HG03565 (cell line): ENCODE results near the gene BRI3.

ENCODE experiments used
- ATAC-seq: cut with Tn5 transposase; IDR thresholded peaks from one replicate; pipeline ENCODE4 v1.9.1; 2021; ENCODE audit warnings: mild to moderate bottlenecking, moderate library complexity; ENCODE audit not compliant: unreplicated experiment

The BRI3 gene

DNA sequence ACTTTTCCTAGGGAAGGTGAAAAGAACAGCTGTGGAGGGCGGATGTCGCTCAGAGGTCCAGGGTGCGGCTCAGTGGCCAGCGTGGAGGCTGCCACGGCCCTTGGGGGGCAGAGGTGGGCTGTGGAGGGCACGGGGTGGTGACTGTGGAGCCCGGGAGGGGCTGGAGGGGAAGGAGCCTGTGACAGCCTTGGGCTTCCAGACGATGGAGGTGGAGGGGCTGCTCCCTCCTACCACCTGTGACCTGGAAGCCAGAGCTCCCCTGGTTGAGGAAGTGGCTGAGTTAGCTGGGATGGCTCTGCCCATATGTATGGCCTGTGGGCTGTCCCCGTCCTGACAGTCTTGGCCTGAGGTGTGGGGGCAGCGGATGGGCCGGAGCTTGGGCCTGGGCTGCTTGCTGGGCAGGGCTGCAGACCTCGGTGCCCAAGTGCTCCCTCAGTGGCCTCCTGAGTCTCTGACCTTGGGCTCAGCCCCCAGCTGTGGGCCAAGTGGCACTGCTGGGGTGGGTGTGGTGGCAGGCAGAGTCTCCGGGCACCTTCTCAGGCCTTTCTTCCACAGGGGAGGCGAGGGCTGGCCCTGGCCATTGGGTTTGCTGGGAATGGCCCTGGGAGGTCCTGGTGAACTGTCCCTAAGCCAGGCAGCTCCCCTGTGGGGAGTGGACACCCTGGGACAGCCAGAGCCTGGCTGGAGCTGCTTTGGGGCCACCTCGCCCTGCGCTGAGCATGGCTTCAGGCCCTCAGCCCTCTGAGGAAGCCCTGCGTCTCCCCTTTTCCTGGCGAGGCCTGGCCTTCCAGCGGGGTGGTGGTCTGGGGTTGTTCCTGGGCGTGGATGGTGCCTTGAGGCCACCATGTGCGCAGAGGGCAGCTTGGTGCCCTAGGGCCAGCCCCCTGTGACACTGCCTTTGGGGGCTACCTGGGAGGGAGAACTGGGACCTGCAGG is 3.9 kb downstream of the BRI3 start:
- ATAC-seq: no peak

DNA sequence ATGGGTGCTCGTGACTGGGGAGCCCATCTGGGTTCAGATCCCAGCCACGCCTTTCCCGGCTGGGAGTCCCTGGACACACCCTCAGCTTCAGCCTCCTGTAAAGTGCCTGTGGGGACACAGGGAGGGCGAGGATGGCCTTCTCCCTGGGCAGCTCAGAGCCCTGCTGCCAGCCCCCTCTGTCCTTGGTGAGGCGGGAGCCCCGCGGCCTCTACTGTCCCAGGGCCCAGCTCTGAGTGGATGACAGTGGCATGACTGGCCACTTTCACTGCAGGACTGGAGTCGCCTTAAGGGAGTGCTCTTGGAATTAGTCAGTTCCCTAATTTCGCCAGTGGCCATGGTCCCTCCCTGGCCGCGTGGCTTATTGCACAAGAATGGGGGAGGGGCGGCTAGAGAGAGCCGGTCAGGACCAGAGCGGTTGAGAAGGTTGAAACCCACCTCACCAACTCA is 4.6 kb downstream of the BRI3 start:
- no peak for ATAC-seq

DNA sequence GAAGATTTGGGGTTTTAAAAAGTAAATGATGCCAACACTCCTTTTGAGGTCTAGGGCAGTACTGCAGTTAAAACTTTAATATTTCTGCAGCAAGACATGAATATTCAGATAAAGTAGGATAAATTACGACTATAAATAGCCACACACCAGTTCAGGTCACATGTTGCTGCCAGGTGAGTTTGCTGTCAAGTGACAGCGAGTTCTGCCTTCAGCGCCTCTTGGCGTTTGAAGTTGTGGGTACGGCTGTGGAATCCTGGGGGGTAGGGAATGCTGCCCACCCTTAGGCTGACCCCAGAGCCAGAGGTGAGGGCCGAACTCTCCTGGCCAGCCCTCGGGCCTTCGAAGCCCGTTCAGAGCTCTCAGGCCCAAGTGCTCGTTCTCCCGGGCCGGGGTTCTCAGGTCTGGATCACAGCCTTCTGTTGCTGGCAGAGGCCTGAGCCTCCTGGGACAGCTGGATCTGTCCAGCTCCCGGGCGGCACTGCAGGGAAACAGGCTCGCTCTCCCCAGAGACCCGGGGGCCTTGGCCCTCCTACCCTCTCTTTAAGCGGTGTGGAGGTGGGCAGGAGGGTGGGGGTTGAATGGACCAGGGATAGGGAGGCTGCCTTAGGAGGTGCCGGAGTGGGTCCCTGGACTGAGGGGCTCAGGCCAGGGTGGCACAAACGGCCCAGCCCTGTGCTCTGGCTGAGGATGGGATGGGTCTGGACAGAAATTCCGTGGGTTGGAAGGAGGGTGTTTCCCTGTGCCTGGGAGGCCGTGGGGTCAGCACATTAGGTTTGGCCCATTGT is 5.4 kb downstream of the BRI3 start:
- no peak for ATAC-seq

DNA sequence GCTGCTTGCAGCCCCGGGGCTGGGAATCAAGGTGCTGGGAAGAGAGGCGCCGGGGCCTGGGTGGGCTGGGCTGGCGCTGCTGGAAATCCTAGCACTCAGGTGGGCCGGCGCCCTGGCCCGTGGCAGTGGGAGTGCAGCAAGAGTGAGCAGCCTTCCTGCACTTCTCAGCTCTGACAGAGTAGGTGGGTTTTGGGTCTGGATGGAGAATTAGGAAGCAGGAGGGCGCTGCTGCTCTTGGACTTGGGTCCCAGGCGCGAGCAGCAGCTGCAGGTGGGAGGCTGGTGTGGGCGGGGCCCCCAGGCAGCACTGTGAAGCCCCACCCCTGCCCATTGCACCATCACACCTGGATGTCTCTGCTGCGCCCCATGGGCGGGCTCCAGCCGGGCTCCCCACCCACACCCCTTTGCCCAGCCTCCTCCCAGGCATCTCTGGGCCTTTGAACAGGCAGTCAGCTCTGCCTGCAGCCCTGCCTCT is 6.0 kb downstream of the BRI3 start:
- ATAC-seq: no peak

DNA sequence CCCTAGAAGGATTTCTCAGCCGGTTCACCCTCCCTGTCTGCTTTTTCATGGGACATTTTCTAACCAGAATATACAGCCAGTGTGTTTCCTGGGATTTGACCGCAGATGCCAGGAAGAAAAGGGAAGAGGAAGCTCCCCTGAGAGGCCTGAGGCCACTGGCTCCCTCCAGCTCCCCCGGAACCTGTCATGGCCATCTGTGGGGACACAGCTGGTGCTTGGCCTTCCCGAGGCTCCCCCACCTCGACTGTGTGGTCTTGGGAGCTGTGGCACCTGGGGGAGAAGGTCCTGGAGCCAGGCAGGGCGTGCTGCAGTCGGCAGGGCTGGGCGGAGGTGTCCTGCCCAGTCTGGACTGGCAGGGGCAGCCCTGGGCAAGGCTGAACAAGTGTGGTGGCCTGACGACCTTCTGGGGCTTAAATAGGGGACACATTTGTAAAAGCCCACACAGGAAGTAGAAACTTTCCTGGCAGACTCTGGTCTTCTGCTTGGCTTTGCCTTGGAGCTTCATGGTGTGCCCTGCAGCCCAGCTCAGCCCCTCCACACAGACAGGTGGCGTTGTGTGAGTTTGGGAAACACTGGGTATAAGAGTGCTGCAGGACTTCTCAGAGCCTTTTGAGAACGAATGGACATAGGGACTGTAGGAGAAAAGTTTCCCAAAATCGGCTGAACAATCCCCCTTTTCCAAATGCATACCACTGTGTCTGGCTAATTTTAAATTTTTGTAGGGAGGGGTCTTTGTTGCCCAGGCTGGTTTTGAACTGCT is 6.8 kb downstream of the BRI3 start:
- no peak for ATAC-seq

DNA sequence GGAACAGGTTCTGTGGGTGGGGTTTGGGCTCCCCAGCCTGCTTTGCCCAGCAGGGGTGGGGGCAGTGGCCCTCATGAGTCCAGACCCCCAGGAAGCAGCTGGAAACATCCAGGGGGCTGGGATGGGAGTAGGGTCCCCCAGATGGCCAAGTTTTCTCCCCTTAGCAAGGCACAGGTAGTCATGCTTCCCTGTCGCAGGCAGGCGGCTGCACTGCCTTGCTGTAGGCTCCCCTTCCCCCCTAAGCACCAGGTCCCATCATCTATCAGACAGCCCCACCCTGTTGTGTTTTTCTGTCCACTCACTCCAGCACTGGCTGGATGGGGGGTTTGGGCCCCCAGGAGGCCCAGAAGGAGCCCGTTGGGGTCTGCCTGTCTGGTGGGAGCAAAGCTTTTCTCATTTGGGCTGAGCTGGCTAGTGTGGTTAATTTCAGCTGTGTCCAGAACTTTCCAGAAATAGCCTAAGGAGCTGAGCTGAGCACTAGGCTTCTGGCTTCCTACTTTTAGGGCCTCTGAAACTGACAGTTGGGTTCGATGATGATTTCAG is 7.9 kb downstream of the BRI3 start:
- ATAC-seq: no peak

DNA sequence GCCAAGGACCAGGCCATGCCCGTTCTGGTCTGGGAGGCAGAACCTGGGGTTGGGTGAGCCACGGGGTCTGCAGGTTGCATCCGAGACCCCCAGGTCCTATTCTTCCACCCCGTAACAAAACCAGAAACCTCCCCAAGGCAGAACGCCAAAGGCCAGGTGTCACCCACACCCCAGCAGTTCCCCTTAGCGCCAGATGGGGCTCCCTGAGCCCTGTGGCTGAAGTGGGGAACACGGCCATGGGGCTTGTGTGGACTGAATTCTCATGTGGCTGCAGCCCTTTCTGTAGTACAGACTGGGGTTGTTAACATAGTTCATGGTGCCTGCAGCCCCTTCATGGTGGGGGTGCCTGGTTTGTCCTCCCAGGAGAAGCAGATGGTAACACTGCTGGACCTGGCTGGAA is 10.2 kb downstream of the BRI3 start:
- ATAC-seq: no peak

DNA sequence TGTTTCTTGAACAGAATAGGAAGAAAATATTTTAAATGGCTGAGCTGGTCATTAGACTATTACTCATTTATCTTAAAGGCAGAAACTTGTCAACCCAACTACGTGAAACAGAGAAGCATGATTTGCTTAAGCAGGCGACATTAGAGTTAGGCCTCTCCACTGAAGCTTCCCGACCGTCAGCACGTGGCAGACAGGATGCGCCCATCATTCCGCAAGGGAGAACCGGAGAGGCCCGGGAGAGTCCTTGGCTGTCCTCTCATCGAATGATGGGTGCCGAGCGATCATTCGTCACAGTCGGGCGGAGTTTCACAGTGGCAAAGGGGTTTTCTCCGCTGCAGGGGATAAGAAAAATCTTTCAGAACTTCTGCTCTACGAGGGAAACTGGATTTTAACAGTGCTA is 11.8 kb downstream of the BRI3 start:
- ATAC-seq: no peak

DNA sequence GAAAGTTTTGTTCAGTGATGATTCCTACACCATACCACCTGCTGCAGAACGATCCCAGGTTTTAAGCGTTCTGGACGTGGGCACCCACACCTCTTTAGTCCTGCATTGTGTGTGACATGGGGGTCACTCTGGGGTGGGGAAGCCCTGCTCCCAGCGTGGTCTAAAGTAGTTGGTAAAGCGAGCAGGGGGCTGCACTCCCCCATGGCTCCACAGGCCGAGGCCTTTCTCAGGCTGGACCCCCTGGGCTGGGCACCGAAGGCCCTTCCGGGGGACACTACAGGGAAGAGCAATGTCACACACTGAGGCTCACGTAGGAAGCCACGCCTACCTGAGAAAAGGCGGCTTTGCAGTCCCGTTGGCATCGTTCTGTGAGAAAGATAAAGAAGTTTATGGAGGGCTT is 12.3 kb downstream of the BRI3 start:
- no peak for ATAC-seq

DNA sequence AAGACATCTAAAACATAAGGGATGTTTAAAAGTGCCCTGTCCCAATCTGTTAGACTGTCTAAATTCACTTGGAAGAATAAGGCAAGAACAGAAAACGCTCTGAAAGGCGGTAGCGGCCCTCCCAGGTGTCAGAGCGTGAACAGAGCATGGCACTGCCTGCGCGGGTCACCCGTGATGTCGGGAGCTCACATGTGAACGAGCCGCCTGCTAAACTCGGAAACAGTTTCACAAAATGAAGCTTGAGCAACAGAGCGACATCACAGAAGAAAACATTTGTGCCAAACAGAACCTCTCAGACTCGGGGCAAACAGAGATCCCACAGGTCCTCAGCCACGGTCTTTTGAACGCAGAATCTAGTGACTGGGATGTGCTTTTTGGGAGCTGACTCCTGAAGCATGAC is 12.8 kb downstream of the BRI3 start:
- no peak for ATAC-seq

DNA sequence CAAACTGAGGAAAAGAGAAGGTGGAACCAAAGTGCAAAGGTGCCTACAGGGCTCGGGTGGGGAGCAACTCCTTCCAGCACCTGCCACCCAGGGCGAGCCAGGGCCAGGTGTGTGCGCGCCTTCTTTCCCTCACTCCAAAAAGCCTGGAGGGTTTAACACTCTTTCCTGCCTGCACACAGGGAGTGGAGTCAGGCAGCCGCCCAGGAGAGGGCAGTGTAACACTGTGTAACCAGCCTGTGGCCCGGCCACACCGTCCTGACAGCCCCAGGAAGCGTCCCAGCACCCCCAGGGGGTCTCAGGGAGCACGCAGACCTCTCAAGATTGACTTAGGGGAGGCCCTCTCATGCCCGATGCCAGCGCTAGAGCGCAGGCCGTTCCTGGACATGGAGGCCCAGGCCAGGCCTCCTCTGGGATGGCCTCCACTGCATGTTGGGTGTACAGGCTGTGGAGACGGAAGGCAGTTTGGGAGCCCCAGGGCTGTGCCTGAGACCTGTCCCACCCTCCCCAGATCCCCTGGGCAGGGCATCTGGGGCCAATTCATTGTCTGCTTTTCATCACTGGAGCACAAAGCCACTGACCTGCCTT is 13.4 kb downstream of the BRI3 start:
- ATAC-seq: no peak

DNA sequence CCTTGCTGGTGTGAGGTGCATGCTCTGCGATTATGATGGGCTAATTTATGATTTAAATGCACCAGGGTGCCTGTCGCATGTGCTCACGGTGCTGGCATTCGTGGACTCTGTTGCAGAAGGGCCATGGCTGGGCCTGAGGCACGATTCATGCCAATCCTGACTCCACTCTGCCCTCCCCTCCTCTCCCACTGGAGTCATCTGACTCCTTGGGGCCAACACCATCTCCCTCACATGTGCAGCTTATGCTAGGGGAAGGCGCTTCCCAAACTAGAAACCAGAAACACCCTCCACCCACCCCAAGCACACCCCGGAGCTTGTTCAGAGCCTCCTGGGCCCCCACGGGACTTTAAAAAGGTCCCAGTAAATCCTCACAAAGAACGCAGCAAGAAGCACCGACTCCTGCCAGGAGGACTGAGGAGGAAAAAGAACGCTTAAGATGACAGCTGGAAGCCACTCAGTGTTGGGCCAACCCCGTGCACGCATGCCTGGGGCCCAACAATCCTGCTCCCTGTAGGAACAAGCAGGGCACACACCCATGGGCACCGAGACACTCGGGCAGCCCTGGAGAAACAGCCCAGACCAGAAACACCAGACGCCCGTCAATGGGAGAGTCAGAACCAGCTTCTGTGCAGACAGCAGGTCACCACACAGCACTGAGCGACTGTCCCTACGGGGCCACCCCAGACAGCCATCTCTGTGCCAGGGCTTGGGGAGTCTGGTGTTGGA is 14.1 kb downstream of the BRI3 start:
- no peak for ATAC-seq

DNA sequence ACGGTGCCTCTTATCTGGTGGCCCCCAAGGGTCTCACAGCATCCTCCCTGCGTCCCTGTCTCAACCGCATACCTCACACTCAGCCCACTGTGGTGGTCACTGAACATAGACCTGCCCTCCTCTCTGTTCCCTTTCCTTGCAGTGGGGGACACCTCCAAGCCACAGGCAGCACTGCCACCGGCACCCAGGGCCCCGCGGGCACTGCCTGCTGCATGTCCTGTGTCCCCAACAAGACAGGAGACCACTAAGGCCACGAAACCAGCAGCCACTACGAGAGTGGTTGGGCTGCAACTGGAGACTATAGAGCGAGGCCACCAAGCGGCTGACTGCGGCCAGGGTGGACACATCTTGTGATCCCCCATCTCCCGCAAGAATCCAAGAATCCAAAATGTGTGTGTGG is 15.3 kb downstream of the BRI3 start:
- no peak for ATAC-seq

DNA sequence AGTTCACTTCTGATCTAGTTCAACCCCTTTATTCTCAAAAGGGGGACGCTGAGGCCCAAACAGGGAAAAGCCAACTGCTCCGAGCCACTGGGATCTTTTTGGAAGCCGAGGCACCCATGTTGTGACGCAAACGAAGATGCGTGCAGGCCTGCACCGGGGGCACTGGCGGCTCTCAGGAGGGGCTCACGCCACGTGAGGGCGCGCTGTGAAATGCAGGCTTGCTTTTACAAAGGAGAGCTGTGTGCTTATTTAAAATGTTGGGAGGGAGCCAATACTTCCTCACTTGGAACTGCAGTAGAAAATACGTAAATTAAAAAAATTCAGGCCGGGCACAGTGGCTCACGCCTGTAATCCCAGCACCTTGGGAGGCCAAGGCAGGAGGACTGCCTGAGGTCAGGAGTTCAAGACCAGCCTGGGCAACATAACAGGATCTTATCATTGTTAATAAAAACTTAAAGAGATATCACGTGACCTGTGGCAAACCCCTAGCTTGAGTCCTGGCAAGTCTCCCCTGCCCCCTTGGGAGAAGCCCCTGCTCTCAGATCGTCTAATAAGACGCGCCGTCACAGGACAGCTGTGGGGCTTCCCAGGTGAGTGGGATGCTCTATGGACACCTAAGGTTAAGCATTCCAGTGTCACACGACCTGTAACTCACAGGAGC is 16.3 kb downstream of the BRI3 start:
- ATAC-seq: no peak

DNA sequence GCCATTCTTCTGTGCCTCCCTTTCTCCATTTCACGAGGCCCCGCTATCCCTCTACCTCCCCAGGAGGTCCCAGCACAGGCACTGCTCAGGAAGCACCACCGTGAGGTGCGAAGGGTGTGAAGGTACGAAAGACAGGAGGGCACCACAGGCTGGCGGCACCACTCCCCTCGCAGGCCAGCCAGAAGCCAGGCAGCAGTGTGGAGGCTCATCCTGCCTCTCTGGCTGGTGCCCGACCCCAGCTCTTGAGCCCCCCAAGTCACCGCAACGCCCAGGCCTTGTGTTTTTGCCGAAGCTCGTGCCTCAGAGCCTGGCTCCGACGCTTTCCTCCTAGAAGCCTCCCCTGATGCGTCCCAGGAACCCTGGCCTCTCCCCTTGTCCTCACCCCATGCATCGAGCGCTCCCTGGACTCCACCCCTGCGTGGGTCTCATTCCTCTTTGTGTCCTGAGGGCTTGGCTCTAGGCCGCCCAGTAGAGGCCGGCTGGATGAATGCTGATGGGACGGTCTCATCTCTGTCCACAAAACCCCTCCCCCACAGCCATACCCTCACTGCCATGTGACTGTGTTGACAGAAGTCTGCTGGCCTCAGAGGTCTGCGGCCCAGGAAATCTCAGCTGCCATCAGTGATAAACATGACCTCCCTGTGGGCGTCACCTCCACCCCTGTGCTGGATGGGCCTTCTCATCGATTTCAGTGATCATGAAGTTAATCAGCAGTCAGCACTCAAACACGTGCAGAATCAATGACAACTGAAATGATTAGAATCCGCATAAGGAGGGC is 19.3 kb downstream of the BRI3 start:
- ATAC-seq: no peak

DNA sequence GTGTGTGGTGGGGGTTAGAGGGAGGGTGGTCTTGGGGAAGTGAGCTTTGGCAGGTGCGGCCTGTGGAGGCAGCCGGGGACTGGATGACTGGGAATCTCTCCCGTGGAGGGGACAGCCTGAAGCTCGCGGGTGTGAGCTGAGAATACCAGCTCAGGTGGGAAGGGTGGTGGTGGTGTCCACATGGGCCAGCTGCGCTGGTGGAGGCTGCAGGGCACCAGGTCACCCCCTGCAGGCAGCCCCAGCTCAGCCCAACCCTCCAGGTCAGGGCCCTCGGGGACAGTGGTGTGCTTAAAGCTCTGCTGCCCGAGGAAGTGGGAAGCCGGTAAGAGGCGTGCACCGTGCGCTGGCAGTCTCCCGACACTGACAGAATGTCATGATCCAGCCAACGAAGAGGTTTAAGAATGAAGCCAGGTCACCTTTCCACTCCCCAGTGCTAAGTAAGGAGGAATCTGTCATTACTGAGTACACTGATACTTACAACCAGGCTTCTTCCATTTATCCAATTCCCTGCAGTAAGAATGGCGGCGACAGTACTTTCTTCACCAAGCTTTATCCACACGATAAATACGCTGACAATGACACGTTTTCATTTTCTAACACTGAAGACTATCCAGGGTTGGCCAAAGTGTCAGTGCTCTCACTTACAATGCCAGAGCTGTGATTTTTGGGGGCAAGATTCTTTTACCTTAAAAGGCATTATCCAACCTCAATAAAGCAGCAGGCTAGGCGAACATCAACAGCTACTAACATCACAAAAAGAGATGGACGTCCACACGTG is 20.4 kb downstream of the BRI3 start:
- no peak for ATAC-seq

DNA sequence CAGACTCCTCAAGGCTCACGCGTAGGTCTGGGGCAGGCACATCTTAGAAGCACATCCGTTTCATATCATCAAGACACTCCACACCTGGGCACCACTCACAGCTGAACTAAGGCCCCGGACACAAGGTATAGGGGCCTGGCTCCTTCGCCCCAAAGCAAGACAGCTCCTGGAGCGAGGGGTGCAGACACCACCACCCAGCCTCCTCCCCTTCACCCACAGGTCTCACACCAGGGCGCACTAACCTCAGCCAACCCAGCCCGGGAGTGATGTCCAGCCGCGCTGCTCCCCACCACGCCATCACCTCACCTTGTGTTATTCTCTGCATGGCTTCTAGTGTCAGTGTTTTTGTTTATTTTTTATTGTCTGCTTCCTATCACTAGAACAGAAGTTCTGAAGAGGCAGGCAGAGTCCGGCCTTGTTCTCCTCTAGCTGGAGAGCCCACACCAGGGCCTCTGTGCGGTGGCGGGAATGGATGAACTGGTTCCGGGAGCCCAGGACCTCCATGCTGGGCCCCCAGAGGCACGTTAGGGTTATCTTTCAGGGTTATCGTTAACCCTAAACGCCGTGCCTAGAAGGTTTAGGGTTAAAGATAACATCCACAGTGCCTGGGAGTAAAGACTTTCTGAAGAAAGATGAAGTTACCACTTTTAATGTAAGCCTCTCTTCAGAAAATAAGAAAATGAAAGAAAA is 21.8 kb downstream of the BRI3 start:
- no peak for ATAC-seq
